ENCODE measurements around the gene C4orf51. TPM values are rescaled to one million over a fixed set of nuclear protein-coding genes. Genes with fewer than 3 reads are reported as not detected.
"Not testable (repeated sequence)": the region's sequence is repeated elsewhere in the genome, so short reads cannot be mapped to it uniquely, and the experiment has no call there.

The C4orf51 gene
- total and polyA plus RNA-seq, 8 donors: not detected

DNA sequence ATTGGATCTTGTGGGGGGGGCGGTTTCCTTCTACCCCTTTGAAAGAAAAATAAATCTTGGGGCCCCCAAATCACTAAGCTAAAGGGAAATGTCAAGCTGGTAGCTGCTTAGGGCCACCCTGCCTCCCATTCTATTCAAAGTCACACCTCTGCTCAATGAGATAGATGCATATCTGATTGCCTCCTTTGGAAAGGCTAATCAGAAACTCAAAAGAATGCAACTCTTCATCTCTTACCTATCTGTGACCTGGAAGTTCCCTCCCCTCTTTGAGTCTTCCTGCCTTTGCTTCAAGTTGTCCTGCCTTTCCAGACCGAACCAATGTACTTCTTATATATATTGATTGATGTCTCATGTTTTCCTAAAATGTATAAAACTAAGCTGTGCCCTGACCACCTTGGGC, 7.0 kb downstream of the C4orf51 start:
- no peaks in the 10 kb centered on the region for H3K27me3 ChIP-seq
- 44 to 74% (median 61%) methylated on average over 2 of the region's 2 CpGs for WGBS, 5 donors
- no peaks in the 10 kb centered on the region for H3K4me1 ChIP-seq
- no peaks in the 10 kb centered on the region for H3K36me3 ChIP-seq
- H3K27ac ChIP-seq: no peak overlapping the region
- TF ChIP-seq, protein P1, sequence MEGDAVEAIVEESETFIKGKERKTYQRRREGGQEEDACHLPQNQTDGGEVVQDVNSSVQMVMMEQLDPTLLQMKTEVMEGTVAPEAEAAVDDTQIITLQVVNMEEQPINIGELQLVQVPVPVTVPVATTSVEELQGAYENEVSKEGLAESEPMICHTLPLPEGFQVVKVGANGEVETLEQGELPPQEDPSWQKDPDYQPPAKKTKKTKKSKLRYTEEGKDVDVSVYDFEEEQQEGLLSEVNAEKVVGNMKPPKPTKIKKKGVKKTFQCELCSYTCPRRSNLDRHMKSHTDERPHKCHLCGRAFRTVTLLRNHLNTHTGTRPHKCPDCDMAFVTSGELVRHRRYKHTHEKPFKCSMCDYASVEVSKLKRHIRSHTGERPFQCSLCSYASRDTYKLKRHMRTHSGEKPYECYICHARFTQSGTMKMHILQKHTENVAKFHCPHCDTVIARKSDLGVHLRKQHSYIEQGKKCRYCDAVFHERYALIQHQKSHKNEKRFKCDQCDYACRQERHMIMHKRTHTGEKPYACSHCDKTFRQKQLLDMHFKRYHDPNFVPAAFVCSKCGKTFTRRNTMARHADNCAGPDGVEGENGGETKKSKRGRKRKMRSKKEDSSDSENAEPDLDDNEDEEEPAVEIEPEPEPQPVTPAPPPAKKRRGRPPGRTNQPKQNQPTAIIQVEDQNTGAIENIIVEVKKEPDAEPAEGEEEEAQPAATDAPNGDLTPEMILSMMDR (IDR thresholded peaks at IDR 0.05): no peak
- TF ChIP-seq POLR2A (IDR thresholded peaks at IDR 0.05) (no peak), POLR2AphosphoS5 (IDR thresholded peaks at IDR 0.05) (no peak), EP300 (IDR thresholded peaks at IDR 0.05) (no peak)
- DNase-seq: no peak
- intact Hi-C loops (cut with DNase I; ENCODE audit: low total_unique reads): no loop called here
- no peak overlapping the region for H3K4me3 ChIP-seq
- no peaks in the 10 kb centered on the region for H3K9me3 ChIP-seq

DNA sequence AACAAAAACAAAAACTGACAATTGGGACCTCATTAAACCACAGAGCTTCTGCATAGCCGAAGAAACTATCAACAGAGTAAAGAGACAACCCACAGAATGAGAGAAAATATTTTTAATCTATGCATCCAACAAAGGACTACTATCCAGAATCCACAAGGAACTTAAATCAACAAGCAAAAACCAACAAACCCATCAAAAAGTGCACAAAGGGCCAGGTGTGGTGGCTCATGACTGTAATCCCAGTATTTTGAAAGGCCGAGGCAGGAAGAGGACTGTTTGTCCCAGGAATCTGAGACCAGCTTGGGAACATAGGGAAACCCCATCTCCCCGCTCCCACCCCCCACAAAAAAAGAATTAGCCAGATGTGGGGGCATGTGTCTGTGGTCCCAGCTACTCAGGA, 10.7 kb downstream of the C4orf51 start:
- H3K9me3 ChIP-seq: no peaks in the 10 kb centered on the region
- H3K4me3 ChIP-seq: no peak overlapping the region
- intact Hi-C loops (cut with DNase I; ENCODE audit: low total_unique reads): no loop called here
- no peak for DNase-seq
- H3K36me3 ChIP-seq: no peaks in the 10 kb centered on the region
- no peaks in the 10 kb centered on the region for H3K4me1 ChIP-seq
- TF ChIP-seq, protein P1 (IDR thresholded peaks at IDR 0.05): no peak
- no peak for TF ChIP-seq EP300 (IDR thresholded peaks at IDR 0.05)
- TF ChIP-seq POLR2AphosphoS5 (IDR thresholded peaks at IDR 0.05): no peak
- no peak for TF ChIP-seq POLR2A (IDR thresholded peaks at IDR 0.05)
- no peaks in the 10 kb centered on the region for H3K27me3 ChIP-seq
- no peak overlapping the region for H3K27ac ChIP-seq
- 53 to 79% (median 66%) methylated on average over 3 of the region's 3 CpGs for WGBS, 5 donors

DNA sequence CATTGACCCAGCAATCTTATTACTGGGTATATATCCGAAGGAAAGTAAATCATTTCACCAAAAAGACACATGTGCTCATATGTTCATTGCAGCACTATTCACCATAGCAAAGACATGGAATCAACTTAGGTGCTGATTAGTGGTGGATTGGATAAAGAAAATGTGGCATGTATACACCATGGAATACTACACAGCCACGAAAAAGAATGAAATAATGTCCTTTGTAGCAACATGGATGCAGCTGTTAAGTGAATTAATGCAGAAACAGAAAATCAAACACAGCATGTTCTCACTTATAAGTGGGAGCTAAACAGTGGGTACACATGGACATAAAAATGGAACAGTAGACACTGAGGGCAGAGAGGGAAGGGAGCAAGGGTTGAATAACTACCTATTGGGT, 11.5 kb downstream of the C4orf51 start:
- H3K9me3 ChIP-seq; intact Hi-C loops (cut with DNase I; ENCODE audit: low total_unique reads); H3K27ac ChIP-seq; H3K4me3 ChIP-seq; H3K27me3 ChIP-seq; H3K4me1 ChIP-seq; DNase-seq; H3K36me3 ChIP-seq: not testable (repeated sequence)
- 87 to 96% (median 90%) methylated on average over 2 of the region's 2 CpGs for WGBS, 5 donors

DNA sequence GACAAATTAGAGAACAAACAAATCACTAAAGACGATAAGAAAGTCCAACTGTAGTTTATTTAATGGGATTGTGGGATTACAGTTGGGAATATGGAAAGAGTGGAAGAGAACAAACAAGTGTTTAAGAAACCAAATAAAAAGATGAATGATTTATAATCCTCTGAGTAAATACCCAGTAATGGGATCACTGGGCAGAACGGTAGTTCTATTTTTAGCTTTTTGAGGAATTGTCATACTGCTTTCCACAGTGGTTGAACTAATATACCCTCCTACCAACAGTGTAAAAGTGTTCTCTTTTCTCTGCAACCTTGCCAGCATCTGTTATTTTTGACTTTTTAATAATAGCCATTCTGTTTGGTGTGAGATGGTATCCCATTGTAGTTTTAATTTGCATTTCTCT, 15.0 kb downstream of the C4orf51 start:
- no peak for TF ChIP-seq EP300 (IDR thresholded peaks at IDR 0.05)
- TF ChIP-seq POLR2AphosphoS5 (IDR thresholded peaks at IDR 0.05): no peak
- TF ChIP-seq POLR2A (IDR thresholded peaks at IDR 0.05): no peak
- TF ChIP-seq, protein P1 (IDR thresholded peaks at IDR 0.05): no peak
- H3K27me3 ChIP-seq: no peaks in the 10 kb centered on the region
- intact Hi-C loops (cut with DNase I; ENCODE audit: low total_unique reads): no loop called here
- DNase-seq: no peak
- no peak overlapping the region for H3K27ac ChIP-seq
- no peaks in the 10 kb centered on the region for H3K4me1 ChIP-seq
- H3K4me3 ChIP-seq: no peak overlapping the region
- no peaks in the 10 kb centered on the region for H3K36me3 ChIP-seq
- 20 to 31% (median 27%) methylated on average over 2 of the region's 2 CpGs for WGBS, 5 donors
- H3K9me3 ChIP-seq: no peaks in the 10 kb centered on the region

DNA sequence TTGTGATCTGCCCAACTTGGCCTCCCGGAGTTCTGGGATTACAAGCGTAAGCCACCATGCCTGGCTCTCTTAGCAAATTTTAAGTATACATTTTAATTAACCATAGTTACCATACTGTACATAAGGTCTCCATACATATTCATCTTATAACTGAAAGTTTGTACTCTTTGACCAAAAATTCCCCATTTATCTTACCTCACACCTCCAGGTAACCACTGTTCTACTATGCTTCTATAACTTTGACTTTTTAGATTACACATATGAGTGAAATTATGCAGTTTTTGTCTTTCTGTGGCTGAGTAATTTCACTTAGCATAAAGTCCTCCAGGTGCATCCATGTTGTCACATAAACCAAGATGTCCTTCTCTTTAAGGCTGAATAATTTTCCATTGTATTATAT, 17.4 kb downstream of the C4orf51 start:
- H3K4me3 ChIP-seq: no peak overlapping the region

More for the DNA sequence above, 17.4 kb downstream of the C4orf51 start:
- Histone ChIP-seq H3K4me1 (no peaks in the 10 kb centered on the region), H3K27ac (no peak overlapping the region), H3K36me3 (no peaks in the 10 kb centered on the region), H3K27me3 (no peaks in the 10 kb centered on the region), H3K9me3 (no peaks in the 10 kb centered on the region)
- no peak for DNase-seq
- intact Hi-C loops (cut with DNase I; ENCODE audit: low total_unique reads): no loop called here
- WGBS, 5 donors: 88 to 100% (median 97%) methylated on average over 2 of the region's 2 CpGs
- TF ChIP-seq POLR2A (IDR thresholded peaks at IDR 0.05) (no peak), POLR2AphosphoS5 (IDR thresholded peaks at IDR 0.05) (no peak)
